CD4-positive, alpha-beta T cell treated with Interleukin-4 for 1 hour (primary cell): Measurements from ENCODE around the gene ANK2.
"Not testable (repeated sequence)": the region's sequence is repeated elsewhere in the genome, so short reads cannot be mapped to it uniquely, and the experiment has no call there.

Experiments
- DNase-seq, 2 donors: peaks; one replicate each; pipeline ENCODE4 v3.0.0-alpha.2; 2020 to 2022

The ANK2 gene

DNA sequence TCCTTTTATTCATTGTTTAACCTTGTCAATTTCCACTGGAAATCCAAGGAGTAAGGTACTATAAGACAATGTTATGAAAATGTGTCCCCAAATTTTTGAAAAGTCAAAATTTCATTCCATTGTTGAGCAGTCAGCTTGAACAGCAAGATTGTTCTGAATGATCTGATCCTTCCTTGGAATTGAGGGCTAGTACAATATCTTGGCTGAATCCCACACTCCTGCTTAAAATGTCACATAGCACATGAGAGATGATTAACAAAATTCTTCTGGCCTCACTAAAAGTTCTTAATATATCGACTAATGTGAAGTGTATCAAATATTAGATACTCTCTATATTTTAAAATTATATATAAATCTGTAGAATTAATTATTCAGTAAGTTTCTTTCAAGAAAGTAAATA lies 104.8 kb downstream of the ANK2 start:
- no peak for DNase-seq

DNA sequence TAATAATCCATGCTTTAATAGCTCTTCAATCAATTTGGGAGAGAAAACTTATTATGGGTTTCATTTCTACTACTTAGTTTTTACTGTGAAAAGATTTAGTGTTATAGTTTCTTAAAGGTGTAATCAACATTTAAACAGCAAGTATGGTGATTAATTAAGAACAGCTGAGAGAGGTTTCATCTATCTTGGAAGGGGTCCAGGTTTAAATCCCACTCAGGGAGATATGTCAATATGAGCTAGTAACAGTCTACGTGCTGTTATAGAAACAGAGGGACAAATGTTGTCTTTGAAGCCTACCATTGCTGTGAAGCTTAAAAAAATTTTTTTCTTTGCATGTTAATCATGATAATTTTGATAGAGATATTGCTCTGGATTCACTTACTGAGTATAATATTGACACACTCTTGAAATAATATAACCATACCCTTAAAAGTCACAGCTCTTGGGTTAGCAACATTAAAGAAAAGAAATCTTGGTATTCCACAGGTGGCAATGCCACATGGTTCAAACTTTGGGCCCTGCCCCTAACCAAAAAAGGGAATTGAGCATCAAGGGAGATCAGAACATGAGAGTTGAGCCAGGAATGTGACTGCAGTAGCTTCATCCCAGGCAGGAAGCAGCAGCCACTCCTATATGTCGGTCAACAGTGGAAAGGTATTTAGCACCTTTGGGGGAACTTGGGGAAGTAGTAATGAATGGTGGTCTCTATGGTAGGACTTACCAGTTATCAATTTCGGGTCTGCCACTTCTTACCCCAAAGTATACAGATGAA lies 107.8 kb downstream of the ANK2 start:
- DNase-seq: no peak

DNA sequence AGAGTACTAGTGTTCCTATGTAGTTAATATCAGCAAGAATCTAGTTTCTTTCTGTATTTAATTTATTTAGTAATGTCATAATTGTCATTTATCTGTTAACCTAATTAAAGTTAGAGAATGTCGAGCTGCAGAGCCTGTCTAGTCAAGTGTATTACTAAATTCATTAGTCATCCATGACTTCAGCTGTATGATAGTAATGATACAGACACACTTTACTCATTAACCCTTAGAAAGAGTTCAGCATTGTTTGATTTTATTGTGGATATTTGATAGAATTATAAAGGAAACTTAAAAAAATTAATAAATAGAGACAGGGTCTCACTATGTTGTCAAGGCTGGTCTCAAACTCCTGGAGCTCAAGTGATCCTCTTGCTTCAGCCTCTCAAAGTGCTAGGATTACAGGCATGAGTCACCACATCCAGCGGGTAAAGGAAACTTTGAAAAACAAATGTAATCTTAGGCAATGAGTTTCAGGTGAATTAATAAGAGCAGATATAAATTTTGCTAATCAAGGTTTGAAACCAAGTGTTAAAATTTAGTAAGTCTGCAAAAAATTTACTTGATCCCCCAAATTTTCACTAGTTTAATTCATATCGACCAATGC lies 110.6 kb downstream of the ANK2 start:
- no peak for DNase-seq

DNA sequence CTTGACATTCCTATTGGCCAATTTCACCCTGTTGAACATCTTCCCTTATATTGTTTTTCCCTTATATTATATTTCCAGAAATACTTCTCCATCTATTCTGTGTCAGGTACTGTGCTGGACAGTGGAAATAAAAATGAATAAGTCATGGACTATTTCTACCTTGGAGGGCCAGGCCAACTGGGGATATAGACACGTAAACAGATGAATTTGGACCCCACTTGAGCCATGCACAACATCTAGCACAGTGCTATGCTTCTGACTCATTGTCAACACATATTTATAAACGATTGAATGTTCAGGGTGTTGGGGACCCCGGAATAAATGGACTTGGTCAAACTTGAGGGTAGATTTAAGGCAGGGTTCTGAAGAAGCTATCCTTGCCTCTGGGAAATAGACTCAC lies 111.1 kb downstream of the ANK2 start:
- no peak for DNase-seq

DNA sequence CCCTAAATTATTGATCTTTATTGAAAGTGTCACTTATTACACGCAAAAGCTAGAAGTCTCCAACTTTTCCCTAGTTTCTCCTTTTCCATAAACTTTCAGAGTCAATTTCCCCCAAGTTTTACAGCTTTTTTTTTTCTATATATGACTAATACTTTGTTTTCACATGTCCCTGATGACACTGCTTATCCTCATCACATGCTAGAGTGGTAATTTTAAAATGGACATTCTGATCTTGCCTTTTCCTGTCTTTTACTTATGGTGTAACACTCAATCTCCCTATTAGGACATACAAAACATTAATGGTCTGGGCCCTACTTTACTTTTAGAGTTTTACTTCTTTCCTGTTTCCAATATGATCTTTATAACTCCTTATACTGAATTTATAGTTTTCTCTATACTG lies 112.6 kb downstream of the ANK2 start:
- no peak for DNase-seq

DNA sequence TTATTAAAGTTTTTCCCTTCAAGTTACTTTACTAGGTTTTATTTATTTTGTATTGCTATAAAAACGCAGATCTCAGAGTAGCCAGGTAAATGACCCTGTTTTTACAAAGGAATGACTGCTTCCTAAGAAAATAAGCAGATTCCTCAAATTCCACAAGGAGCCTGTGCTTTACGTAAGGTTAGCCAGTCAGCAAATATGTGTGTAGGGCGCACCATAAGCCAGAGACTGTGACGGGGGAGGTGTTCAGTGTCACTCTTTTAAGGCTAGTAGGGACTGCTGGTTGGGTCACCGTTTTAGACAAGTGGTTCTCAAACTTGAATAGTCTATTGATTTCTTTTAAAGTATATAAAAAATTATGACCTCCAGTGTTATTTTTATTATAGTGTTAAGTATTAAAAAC lies 119.9 kb downstream of the ANK2 start:
- DNase-seq: no peak

DNA sequence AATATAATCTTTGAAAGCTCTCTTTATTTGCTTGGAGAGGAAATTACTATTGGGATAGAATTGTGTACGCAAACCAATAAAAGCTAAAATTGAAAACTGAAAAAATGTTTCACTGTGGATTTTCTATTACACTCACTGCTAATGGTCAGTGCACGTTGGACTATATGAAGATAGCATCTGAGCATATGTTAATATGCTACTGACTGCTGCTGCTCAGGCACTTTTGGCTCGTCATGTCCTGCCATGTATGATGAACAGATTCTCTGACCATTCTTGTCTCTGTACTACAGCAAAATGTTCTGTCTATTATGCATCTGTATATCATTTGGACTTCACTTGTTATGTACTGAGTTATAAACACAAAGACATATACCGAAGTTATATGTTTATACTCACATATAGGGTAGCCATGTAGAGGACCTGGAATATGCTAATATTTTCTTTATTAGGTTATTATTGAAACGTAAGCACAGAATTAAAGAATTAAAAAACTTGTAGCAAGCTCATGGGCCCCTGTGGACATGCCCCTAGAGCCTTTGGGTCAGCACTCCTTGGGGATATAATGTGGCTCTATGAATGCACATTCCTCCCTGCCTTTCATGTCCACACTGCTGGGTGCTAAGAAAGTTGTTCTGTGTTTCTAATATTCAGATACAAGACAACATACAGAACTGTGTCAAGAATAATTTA lies 120.8 kb downstream of the ANK2 start:
- DNase-seq: no peak

DNA sequence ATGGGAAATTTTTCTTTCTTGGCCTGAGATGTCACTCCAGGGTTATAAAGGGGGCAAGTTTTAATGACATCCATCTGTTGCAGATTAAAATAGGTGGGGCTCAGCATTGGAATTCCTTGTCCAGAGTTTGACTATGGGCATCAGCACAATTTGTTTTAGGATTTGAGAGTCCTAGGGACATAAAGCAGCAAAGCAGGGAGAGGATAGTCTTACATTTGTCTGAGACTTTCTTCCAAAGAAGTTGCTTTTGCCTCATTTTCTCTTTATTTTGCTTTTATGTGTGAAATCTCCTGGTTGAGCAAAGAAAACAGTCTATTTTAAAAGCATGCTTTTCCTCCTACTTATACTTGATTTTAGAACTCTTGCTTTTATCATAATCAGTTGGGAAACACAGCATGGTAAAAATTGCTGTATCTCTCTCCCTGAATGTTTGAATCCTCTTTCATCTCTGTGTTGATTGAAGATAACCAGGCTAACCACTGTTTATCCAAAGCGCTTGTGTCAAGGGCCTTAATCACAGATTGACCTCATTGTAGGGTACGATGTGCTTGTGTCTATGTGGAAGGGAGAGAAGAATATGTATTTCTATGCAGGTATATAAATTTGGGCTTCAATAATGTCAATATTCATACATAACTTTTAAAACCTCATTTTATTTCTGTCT lies 121.5 kb downstream of the ANK2 start:
- no peak for DNase-seq

DNA sequence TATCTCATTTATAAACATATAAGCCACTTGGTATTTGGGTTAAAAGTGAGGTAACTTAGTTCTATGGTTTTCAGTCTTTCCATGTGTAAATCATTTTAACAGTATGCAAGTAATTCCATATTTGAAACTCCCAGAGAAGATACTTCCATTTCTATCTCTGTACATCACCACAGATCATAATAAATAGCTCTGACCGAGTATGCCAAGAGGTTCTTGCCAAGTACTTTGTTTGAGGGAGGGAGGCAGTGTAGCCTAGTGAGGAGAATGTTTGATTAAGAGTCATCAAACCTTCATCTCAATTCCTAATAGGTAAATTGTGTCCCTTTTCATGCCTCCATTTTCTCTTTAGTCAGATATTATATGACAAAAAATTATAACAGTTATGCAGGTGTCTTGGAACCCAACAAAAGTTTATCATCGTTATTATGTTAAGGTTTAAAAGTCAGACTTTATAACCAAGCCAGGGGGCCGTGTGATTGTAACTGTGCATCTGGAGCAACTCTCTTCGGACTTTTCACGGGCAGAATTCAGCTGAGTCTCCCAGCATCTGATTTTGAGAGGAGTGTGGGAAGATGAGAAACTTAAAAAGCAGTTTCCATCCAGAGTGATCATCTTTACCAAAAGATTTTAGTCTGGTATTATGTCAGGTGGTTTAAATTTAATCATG lies 123.8 kb downstream of the ANK2 start:
- DNase-seq: no peak

DNA sequence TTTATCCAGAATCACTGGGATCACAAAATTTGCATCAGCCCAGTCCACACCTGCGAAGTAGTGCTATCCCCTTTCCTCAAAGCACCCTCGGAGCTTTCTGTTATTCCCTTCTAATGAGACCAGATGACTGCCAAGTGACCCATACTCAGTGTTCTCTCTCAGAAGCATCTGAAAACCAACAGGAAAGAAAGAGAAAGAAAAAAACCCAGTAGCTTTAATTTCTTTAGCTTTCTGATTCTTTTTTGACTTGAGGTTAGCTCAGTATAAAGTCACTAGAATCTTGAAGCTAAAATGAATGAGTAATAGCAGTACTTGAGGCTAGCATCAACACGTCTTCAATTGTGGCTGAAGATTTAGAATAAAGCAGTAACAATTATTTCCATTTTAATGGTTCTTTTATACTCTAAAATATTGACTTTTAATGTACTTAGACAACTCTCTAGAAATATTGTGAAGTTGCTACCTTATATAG lies 124.4 kb downstream of the ANK2 start:
- no peak for DNase-seq

DNA sequence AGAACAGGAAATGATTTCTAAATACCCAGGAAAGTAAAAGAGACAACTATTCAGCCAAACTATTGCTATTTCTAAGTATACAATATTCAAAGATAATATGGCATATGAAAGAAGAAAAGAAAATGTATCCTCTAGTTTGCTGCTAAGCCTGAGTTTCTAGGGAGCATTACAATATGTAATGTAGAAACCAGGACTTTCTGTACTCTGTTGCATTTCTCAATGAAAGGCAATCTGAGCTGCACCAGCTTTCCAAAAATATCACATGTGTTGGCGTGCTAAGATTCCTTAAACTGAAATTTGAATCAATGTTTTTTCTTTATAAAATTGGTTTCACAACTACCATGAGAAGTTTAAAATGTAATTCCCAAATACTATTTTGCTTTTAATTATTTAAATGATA lies 129.6 kb downstream of the ANK2 start:
- no peak for DNase-seq

DNA sequence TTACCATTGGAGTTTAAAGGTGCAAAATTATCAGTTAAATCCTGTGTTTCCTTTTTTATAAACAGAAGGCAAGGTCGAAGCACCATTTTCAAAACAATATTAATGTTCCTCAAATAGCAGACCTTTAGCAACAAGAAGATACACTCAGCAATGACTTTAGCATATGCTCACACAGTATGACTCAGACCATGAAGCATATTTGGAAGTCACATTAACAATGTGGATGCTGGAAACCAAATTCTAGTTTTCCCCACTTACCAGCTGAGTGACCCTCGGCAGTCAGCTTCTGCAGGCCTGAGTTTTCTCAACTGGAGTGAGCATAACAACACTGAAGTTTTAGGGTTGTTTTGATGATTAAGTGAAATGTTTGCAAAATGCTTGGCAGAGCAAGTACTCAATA lies 130.5 kb downstream of the ANK2 start:
- DNase-seq: no peak

DNA sequence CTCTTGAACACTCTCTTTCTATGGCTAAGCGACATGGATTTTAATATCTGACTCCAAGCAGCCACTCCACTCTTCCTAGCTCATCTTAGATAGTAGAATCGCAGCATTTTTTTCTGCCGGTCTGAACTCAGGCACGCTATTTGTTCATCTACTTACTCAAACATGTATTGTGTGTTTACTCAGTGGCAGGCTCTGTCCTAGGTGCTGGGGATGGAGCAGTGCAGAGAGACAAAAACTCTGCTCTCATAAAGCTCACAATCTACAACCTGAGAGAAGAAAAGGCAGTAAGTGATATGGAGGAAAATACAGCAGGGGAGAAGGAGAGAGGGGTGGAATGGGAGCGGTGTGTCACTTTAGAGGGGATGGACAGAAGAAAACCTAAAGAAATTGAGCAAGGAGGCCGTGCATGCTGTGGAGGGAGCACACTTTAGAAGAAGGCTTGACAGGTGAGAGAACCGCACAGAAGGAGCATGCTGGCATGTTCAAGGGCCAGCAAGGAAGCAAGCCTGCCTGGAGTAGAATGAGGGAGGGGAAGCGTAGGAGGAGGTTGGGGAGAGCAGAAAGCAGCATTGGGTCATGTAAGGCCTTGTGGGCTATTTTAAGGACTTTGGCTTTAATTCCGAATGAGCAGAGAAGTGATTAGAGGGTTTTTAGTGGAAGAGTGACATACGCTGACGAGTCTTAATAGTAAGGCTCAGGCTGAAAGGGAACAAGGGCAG lies 132.0 kb downstream of the ANK2 start:
- DNase-seq: no peak

DNA sequence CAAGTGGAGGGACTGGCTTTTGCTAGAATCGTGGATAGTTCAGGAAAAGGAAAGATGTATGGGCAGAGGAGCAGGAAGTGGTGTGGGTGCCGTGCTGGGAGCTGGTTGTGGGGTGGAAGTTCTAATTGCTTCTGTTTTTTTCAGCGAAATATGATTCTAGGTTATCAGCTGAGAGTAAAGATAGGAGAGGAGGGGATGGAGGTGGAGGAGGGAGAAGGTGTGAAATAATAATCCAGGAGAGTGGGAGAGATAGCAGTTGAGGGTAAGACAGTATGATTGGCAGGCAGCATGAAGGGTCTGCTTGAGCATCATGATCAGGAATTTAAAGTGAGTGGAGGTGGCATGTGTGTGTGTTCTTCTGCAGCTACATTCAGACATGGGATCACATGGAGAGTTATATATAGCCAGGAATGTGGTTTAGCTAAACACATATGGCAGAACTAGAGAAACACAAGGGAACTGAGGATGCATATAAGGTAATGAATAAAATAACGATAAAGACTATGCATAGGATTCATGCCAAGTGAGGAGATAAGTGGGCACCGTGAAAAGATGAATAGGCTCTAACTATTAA lies 133.7 kb downstream of the ANK2 start:
- DNase-seq: no peak

DNA sequence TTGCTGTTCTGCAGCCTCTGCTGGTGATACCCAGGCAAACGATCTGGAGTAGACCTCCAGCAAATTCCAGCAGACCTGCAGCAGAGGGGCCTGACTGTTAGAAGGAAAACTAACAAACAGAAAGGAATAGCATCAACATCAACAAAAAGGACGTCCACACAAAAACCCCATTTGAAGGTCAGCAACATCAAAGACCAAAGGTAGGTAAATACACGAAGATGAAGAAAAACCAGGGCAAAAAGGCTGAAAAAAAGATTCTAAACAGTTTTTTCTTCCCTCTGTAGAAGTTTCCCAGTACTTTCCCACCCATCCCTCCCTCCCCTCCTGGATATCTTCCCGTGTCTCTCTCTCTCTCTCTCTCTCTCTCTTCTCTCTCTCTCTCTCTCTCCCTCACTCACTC lies 136.8 kb downstream of the ANK2 start:
- DNase-seq: not testable (repeated sequence)

DNA sequence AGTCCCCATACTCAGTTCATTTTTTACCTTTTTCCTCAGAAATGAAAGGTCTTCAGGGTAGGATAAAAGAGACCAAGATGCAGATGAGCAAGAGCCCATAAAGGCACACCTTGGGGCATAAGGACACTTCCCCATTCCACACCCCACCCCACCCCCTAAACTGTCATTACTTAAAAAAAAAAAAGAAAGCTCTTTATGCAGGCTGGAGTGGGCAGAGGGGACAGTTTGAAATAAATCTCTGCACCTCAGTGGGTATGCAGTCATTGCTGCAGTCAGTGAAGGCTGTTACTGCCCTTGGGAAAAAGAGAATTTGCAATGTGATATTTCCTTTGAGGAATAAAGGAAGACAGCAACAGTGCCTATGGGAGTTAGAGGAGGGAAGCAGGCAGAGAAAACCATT lies 137.5 kb downstream of the ANK2 start:
- DNase-seq: no peak

DNA sequence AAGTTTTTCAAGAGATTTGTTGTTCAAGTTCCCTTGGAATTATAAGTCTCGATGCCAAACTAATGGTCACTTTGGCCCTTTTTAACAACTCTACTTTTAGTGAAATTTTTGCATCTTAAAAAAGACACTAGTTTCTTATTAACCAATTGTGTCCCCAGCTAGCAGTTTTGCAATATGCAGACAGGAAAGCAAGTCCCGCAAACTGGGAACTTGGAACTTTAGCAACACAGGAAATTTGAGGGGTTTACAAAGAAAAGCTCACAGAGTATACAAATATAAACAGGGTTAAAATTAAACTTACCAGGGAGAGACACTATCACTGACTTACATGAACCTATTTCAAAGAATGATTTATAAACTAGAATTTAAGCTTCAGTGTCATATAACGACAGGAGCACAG lies 137.9 kb downstream of the ANK2 start:
- DNase-seq: no peak

DNA sequence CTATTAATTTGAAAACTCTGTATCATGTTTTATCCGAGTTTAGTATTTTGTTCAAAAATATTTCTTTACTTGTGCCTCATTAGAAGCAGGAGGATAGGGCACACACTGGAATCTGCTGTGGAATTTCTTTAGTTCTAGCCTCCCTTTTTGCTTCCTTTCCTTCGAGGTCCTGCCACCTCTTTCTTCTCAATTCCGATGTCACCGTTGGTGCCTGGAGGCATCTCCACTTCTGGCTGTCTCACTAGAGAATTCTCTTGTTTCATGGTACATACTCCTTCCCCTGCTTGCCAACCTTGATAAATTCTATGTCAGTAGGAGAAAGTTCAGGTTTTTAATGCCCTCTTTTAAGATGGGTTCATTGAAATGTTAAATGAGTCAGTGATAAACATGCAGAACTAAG lies 140.1 kb downstream of the ANK2 start:
- DNase-seq: no peak

DNA sequence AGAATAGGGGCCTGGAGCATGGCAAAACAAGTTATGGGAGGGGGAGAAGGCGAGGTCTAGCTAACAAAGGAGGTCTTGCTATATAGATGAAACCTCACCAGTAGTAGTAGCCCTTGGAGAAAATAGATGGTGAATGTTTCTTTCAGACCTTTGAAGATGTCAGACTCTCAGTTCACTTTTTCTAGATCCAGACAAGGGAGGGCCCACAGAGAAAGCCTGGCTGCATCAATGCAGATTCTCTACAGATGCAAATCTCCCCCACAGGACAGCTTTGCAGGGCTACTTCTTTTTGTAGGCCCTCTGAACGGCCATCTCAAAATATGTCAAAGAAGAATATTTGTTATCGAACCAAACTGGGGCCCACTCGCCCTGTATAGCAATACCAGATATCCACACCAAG lies 159.7 kb downstream of the ANK2 start:
- no peak for DNase-seq

DNA sequence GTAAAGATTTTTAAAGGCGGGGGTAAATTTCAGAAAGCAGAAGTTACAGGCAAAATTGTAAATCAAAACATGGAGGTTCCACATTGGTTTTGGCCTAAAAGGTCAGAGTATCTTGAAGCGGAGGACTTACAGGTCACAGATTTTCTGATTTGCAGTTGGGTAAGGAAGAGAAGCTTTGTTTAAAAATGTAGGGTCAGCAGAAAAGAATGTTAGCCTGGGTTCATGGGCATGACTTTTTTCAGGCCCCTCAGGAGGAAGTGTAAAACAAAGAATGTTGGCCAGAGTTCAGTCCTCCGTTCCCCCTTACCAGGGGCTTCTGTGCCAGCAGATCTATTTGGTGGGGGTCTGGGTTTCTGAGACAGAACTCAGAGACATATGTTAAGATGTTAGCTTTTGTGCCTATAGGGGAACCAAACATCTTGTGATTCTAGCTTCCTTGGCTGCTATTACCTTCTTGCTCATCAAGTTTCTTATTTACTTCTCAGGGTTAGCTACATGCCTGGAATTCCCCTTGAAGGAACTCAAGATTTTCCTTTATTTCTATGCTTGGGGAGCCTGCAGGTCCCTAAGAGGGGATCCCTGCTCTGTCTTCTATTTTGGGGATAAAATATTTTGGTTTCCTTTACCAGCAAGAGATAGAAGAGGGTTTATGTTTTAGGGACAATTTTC lies 160.3 kb downstream of the ANK2 start:
- DNase-seq: no peak

DNA sequence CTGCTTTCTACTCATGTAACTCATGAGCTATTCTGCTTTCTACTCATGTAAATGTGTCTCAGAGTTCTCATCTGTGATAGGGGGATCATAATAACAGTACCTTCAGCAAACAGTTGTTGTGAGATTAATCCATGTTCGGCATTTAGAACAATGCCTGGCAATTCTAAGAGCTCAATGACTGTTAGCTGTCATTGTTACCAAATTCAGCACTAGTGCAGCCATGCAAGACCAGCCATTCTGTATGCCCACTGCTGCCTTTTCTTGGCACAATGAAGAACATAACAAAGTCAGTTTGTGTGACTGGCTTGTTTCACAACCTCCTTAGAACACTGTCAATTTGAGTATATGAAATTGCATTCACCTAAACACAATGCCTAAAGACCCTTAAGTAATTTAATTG lies 163.2 kb downstream of the ANK2 start:
- DNase-seq: no peak
